ENCODE data around the gene PALB2. TPM values are rescaled to one million over a fixed set of nuclear protein-coding genes. Genes with fewer than 3 reads are reported as not detected.
"Not testable (repeated sequence)": the region's sequence is repeated elsewhere in the genome, so short reads cannot be mapped to it uniquely, and the experiment has no call there.

PALB2 gene
- total and polyA plus RNA-seq, 9 of the 15 experiments (the other 6 are each of a cell fraction or from before 2014, with no cell fraction given), result 7.0 to 25.8 (median 15.2) TPM

- intact Hi-C loops (cut with micrococcal nuclease); ATAC-seq; FAIRE-seq: not testable (repeated sequence)
Measured at GRCh38 chr16:23610905-23611304, 30.2 kb downstream of the PALB2 start.

GRCh38 chr16:23609929-23610328, 31.2 kb downstream of the PALB2 start:
- H3K4me2 ChIP-seq (ENCODE audit: insufficient read depth, low read length), result no peak overlapping the region
- FAIRE-seq, result no peak
- H3K27me3 ChIP-seq (ENCODE audit: control insufficient read depth in 2 of 2, insufficient read depth in 2 of 2, low read length in 2 of 2), result no peaks in the 10 kb centered on the region
- H3K79me2 ChIP-seq (ENCODE audit: control insufficient read depth, insufficient read depth, low read length), result no peaks in the 10 kb centered on the region
- H3K36me3 ChIP-seq (ENCODE audit: control insufficient read depth, insufficient read depth, low read length), result peaks cover 52% of the 10 kb centered on the region; the same call in 1 of the 3 replicates
- no peak for ATAC-seq
- no peaks in the 10 kb centered on the region for H3K9me1 ChIP-seq (ENCODE audit: control insufficient read depth, insufficient read depth, low read length)
- POLR2A ChIA-PET, result interaction anchor here (0.7 to 1.1 kb wide), 2 partner anchors 13 kb away, joined by 3 to 4 read pairs; partner anchors contain the start of gene NDUFAB1
- 100% methylated on average over 1 of the region's 1 CpG for WGBS (ENCODE audit: insufficient coverage, low coverage, missing lambda C conversion rate)
- in situ Hi-C loops (cut with MboI) (no loop called here), intact Hi-C loops (cut with micrococcal nuclease) (no loop called here)
- H3K4me3 ChIP-seq, result no peak overlapping the region
- no peak overlapping the region for H3K9ac ChIP-seq (ENCODE audit: insufficient read depth in 1 of 2, low read depth in 2 of 2, low read length in 2 of 2)
- DNase-seq (ENCODE audit: extremely low read depth in 1 of 4, low spot score in 3 of 4), result no peak
- no peak overlapping the region for H3K27ac ChIP-seq (ENCODE audit: extremely low read depth, low read depth, low read length)
- no peaks in the 10 kb centered on the region for H4K20me1 ChIP-seq (replicated peaks; ENCODE audit: control insufficient read depth, insufficient read depth, low read length)
- CTCF ChIA-PET (ENCODE audit: low intra/inter-chr PET ratio), result no interaction called here
- no peaks in the 10 kb centered on the region for H3K9me3 ChIP-seq (replicated peaks; ENCODE audit: control insufficient read depth, insufficient read depth, low read depth, low read length)
- BruUV-seq (replicated peaks), result no TSS peak
- no peak overlapping the region for H2AFZ ChIP-seq (ENCODE audit: low read depth, low read length)
- no peaks in the 10 kb centered on the region for H3K4me1 ChIP-seq (replicated peaks in 1 of 2; ENCODE audit: control insufficient read depth in 2 of 2, insufficient read depth in 2 of 2, low read length in 2 of 2)
- TF ChIP-seq CLOCK (CRISPR knock-in tag; IDR thresholded peaks at IDR 0.05; ENCODE audit: borderline replicate concordance), result no peak
- TF ChIP-seq E2F1 (CRISPR knock-in tag; IDR thresholded peaks at IDR 0.05), result no peak
- TF ChIP-seq ZNF134 (CRISPR knock-in tag; conservative IDR thresholded peaks at IDR 0.05), result no peak

More at GRCh38 chr16:23610905-23611304, 30.2 kb downstream of the PALB2 start:
- in situ Hi-C loops (cut with MboI); H2AFZ ChIP-seq (ENCODE audit: low read depth, low read length); BruUV-seq (replicated peaks); H4K20me1 ChIP-seq (replicated peaks; ENCODE audit: control insufficient read depth, insufficient read depth, low read length); H3K4me2 ChIP-seq (ENCODE audit: insufficient read depth, low read length); H3K9ac ChIP-seq (ENCODE audit: insufficient read depth in 1 of 2, low read depth in 2 of 2, low read length in 2 of 2); CTCF ChIA-PET (ENCODE audit: low intra/inter-chr PET ratio); H3K79me2 ChIP-seq (ENCODE audit: control insufficient read depth, insufficient read depth, low read length); POLR2A ChIA-PET; H3K27me3 ChIP-seq (ENCODE audit: control insufficient read depth in 2 of 2, insufficient read depth in 2 of 2, low read length in 2 of 2); H3K4me3 ChIP-seq; DNase-seq (ENCODE audit: extremely low read depth in 1 of 4, low spot score in 3 of 4); H3K4me1 ChIP-seq (replicated peaks in 1 of 2; ENCODE audit: control insufficient read depth in 2 of 2, insufficient read depth in 2 of 2, low read length in 2 of 2); H3K27ac ChIP-seq (ENCODE audit: extremely low read depth, low read depth, low read length); H3K9me3 ChIP-seq (replicated peaks; ENCODE audit: control insufficient read depth, insufficient read depth, low read depth, low read length); H3K9me1 ChIP-seq (ENCODE audit: control insufficient read depth, insufficient read depth, low read length): not testable (repeated sequence)
- peak; percentile 92 for TF ChIP-seq DACH1 (IDR thresholded peaks at IDR 0.05; ENCODE audit: partially characterized antibody)
- WGBS (ENCODE audit: insufficient coverage, low coverage, missing lambda C conversion rate), result 97% methylated on average over 6 of the region's 6 CpGs
- H3K36me3 ChIP-seq (ENCODE audit: control insufficient read depth, insufficient read depth, low read length), result peaks cover 52% of the 10 kb centered on the region

All from K562 (cell line).